Body of pancreas (tissue), 4 donors: ENCODE data around the gene ARHGEF3.
"Not testable (repeated sequence)": the region's sequence is repeated elsewhere in the genome, so short reads cannot be mapped to it uniquely, and the experiment has no call there.

ENCODE experiments used
- CTCF ChIP-seq, 7 experiments: fragments of 450-650 bp in 4 of 7; fragments of 200-600 bp in 3 of 7; sonication (generic) in 3 of 7; IDR thresholded peaks; one replicate each; pipeline ENCODE4 v1.5.1; 2016 to 2019; ENCODE audit warnings: antibody characterized with exemption in 7 of 7
- POLR2A ChIP-seq, 3 donors: fragments of 450-650 bp; IDR thresholded peaks; one replicate each; pipeline ENCODE4 v1.6.1; 2016; ENCODE audit warnings: antibody characterized with exemption in 3 of 3, mild to moderate bottlenecking in 2 of 3

- not testable (repeated sequence) for TF ChIP-seq CTCF, POLR2A (IDR thresholded peaks at IDR 0.05)
Observed at GRCh38 chr3:56758042-56758441, 43.7 kb downstream of the ARHGEF3 start.
